Testis (tissue), 2 donors: Measurements from ENCODE around the gene RNF152.

ENCODE experiments used
- POLR2A ChIP-seq: fragments of 450-650 bp; IDR thresholded peaks from one replicate; pipeline ENCODE4 v1.6.1; 2017; ENCODE audit warnings: antibody characterized with exemption, mild to moderate bottlenecking, moderate library complexity
- TF ChIP-seq, protein P1 (sequence below), 3 experiments: fragments of 450-650 bp in 2 of 3; fragments of 200-600 bp in 1 of 3; sonication (generic) in 1 of 3; IDR thresholded peaks; one replicate each; pipeline ENCODE4 v1.5.1; 2016 to 2019; ENCODE audit warnings: antibody characterized with exemption in 3 of 3, mild to moderate bottlenecking in 2 of 3, moderate library complexity in 1 of 3

DNA sequence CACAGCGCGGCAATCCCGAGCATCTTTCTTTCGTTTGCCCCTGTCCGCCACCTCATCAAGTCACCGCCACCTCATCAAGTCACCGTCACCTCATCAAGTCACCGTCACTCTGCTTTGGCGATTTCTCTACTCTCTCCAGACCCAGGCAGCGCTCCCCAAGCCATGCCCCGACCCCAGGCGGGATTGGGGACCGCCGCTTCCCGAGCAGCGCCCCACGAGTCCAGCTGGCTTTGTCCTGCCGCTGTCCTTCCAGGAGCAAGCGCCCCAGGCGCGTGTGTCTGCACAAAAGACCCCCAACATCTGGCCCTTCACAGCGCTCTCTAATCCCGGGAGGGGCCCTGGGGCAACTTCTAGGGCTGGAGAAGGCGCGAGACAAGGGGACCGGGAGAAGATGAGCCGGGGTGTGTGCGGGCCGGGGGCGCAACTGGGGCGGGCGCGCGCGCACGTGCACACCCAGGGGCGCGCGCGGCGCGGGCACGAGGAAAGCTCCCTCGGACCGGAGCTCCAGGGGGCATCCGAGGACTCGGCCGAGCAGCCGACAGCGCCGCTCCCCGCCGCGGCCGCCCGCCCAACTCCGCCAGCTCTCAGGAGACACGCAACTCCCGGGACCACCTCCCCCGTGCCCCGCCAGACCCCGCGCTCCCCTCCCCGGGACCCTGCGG lies 633 bp upstream of the RNF152 start:
- TF ChIP-seq POLR2A, result no peak
- TF ChIP-seq, protein P1, sequence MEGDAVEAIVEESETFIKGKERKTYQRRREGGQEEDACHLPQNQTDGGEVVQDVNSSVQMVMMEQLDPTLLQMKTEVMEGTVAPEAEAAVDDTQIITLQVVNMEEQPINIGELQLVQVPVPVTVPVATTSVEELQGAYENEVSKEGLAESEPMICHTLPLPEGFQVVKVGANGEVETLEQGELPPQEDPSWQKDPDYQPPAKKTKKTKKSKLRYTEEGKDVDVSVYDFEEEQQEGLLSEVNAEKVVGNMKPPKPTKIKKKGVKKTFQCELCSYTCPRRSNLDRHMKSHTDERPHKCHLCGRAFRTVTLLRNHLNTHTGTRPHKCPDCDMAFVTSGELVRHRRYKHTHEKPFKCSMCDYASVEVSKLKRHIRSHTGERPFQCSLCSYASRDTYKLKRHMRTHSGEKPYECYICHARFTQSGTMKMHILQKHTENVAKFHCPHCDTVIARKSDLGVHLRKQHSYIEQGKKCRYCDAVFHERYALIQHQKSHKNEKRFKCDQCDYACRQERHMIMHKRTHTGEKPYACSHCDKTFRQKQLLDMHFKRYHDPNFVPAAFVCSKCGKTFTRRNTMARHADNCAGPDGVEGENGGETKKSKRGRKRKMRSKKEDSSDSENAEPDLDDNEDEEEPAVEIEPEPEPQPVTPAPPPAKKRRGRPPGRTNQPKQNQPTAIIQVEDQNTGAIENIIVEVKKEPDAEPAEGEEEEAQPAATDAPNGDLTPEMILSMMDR (IDR thresholded peaks at IDR 0.05), result no peak
